SU-DHL-6 (cell line): Measurements from ENCODE around the gene CEP41.

Source experiments
- CTCF ChIP-seq: fragments of 200-600 bp; sonication (generic); IDR thresholded peaks from one replicate; pipeline ENCODE4 v1.5.1; 2017; ENCODE audit warnings: antibody characterized with exemption, mild to moderate bottlenecking, low read length, moderate library complexity; ENCODE audit not compliant: insufficient read depth, poor library complexity, severe bottlenecking
- EZH2phosphoT487 ChIP-seq: fragments of 200-600 bp; sonication (generic), shearing (Covaris generic); conservative IDR thresholded peaks from 2 replicates; pipeline ENCODE4 v1.6.1; 2018; ENCODE audit warnings: mild to moderate bottlenecking, antibody characterized with exemption, low read length, moderate library complexity, mixed read lengths

GRCh38 chr7:130380861-130381455, 59.9 kb downstream of the CEP41 start:
- no peak for TF ChIP-seq CTCF
- TF ChIP-seq EZH2phosphoT487: no peak
